NCI-H1436 treated with DMSO at 0.1 percent for 48 hours (cell line): ENCODE data around the gene ZNF423.
A peak's percentile ranks its signal among the peaks of the same experiment; 100 is the strongest.
"Not testable (repeated sequence)": the region's sequence is repeated elsewhere in the genome, so short reads cannot be mapped to it uniquely, and the experiment has no call there.

Source experiments
- DNase-seq: peaks from one replicate; lab custom pipeline; 2025; lab: John Stamatoyannopoulos, UW

Gene ZNF423

GRCh38 chr16:49510141-49510540 is 345.8 kb downstream of the ZNF423 start:
- no peak for DNase-seq

DNA sequence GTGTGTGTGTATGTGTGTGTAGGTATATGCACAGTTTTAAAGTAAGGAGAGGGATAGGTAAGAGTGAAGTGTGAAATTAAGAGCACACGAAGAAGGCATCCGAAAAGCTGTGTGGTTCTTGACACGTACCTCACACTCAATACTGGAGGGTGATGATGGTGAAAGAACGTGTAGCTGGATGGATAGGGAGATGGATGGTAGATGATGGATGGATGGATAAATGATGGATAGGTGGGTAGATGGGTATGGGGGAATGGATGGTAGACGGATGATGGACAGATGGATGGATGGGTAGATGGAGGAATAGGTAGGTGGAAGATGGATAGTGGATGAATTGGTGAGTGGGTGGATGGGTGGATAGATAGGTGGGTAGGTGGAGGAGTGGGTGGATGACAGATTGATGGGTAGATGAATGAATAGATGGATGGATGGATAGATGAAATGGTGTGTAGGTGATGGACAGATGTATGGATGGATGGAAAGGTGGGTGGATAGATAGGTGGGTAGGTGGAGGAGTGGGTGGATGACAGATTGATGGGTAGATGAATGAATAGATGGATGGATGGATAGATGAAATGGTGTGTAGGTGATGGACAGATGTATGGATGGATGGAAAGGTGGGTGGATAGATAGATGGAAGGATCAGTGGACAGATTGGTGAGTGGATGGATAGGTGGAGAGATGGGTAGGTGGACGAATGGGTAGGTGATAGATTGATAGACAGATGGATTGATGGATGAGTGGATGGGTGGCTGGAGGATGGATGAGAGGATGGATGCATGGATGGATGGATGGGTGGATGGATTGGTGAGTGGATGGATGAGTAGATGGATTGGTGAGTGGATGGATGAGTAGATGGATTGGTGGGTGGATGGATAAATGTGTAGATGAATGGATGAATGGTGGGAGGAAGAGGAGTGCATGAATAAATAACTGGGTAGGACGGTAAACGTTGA is 349.6 kb downstream of the ZNF423 start:
- not testable (repeated sequence) for DNase-seq

DNA sequence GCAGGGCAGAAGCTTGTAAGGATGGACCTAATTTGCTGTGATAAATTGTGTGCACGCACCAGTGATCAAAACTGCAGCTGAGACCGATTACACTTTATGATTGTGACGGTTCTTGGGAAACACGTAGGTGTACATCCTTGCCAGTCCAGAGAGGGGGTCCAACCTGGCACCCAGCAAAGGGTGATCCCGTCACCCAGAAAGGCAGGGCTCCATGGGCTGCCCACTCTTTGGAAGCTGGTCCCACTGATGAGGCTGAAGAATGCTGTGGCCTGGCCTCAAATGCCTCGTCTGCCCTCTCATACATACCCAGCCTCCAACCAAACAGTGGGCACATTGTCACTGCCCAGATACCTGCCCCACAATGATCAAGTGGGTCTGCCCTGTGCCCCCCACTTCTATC is 350.4 kb downstream of the ZNF423 start:
- DNase-seq, result no peak

DNA sequence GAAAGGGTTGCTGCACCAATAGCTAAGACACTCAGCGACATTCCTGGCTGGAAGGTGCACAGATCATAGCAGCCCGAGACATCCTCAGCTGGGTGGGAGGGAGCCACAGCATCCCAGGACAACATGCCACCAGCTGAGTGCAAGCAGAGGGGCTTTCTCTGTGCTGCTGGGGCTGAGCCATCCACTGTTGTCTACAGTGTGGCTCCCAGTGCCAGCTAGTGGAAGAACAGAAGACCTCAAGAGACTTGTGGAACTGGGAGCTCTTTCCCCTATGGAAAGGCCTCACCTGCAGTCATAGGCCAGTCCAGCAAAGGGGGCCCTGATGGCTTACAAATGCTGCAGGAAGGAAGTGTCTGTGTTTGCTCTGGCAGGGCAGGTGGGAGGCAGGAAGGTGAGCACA is 351.3 kb downstream of the ZNF423 start:
- no peak for DNase-seq

DNA sequence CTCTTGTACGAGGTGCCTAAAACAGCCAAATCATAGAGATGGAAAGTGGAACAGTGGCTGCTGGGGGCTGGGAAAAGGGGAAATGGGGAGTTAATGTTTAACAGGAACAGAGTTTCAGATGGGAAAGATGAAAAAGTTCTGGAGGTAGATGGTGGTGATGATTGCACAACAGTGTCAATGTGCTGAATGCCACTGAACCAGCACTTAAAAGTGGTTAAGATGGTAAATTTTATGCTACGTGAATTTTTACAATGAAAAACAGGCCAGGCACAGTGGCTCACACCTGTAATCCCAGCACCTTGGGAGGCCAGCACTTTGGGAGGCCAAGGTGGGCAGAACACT is 351.9 kb downstream of the ZNF423 start:
- DNase-seq, result no peak

DNA sequence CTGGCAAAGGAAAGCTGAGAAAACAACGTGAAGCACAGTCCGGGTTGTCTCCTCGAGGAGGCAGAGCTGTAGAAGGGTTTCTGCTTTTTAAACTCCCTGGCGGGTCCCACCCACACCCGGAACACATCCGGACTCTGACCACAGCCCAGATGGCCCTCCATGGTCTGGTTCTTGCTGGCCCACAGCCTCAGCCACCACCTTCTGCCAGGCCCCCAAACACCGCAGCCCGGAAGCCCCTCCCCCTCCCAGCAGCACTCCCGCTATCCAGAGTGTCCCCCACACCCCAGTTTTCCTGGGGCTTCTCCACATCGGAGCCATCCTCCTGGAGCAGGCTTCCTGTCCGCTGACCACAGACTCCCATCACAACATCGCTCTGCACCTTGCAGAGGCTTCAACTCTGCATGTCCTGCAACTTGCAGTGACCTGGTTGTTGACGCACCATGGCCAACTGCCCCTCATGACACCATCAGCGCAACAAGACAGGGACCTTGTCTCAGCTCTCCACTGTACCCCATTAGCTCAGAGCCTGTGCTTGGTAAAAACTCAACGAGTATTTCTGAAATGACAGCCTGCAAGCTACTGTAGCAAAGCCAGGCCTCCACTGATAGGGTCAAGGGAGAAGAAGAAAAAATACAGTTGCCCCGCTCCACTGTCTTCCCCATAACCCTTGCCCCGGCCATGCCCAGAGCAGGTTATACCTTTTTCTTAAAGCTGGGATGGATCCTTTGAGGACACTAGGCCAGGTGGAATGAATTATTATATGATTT is 352.5 kb downstream of the ZNF423 start:
- no peak for DNase-seq

DNA sequence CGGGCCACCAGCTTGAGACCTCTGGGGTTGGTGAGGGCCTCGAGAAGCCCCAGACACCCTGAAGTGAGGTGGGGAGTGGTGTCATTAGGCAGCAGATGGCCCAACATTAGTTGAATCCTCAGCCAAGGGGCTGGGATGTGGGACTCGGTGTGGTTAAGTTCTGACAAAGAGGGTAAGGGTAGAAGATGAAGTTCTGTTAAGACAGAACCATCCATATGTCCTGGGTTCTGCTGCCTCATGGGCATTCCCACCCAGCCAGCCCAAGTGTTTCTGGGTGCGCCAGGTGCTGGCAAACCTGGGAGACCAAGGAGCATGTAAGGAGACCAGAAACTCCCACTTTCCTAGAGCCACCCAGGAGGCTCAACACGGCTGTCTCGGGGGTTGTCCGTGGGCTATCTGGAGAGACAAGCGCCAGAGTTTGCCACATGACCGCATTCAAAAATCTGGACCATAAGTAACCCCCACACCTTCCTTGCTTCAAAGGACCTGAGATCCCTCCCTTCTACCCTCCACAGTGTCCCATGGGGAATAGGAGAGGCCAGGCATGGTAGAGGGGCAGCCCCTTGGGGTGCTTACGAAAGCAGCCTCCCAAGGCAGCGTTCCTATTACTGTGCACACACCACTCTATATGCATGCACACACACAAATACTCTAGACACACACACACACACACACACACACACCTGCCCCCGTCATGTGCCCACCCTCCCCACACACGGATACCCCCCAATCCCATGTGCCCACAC is 353.6 kb downstream of the ZNF423 start:
- no peak for DNase-seq

DNA sequence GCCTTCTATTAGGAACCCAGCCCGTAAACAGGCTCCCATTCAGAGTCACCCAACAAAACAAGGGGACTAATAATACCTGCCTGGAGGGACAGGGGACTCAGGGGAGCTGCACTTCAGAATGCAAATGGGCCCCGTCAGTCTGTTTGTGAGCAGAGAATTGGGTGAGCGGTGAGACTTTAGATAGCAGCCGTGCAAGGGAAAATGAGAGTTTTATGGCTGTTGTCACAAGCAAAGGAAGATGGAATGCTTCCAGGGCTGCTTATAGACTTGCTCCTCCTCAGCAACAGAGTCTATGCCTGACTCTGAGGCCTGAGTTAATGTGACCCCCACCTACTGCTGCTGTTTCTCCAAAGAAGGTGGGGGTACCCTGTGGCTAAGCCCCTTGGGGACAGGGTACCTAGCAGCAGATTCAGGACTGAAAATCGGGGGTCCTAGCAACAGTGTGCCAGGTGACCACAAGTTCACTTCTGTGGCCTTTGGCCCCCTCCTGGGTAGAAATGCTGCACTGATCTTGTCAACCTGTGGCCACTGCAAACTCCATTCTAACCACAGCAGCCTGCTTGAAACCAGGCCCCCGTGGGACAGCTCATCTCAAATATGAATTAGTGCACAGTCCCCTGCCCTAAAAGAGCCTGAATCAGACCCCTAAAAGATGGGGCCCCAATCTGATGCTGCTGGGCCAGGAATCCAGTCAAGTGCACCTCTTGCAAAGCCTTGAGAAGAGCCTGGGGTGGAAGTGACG is 355.9 kb downstream of the ZNF423 start:
- peak; percentile 44 for DNase-seq

- no peak for DNase-seq
Measured at GRCh38 chr16:49499414-49499785, 356.5 kb downstream of the ZNF423 start.

DNA sequence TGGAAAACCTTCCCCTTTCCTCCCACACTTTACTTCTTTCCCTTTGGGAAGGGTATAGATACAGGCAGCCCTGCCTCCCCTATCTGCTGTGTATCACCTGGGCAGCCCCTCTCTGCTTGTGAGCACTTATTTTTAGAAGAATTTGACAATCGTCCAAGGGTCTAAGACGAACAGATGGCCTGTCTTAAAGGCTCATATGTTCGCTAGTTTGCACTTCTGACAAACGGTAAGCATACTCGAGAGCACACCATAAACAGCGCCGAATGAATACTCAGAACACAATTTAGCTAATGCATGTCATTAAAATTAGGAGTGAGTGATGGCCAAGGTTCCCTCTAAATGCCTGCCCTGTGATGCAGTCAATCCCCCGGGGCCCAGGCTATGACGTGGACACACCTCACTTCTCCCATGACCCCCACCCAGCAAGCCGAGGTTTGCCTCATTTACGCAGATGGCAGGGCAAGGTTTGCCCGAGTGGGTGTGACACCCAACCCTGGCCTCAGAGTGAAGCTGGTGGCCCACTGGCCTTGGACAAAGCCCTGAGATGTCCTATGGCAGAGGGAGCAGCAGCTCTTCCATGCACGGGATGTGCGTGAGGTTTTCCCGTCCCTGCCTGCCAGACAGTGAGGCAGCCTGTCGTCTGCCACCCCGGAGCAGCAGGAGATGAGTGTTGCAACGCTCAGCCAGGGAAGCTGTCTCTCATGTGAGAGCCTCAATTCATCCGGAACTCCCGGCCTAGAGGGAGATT is 357.1 kb downstream of the ZNF423 start:
- DNase-seq, result peak; percentile 53

GRCh38 chr16:49498264-49498663 is 357.6 kb downstream of the ZNF423 start:
- no peak for DNase-seq

GRCh38 chr16:49497466-49497865 is 358.4 kb downstream of the ZNF423 start:
- DNase-seq, result no peak

DNA sequence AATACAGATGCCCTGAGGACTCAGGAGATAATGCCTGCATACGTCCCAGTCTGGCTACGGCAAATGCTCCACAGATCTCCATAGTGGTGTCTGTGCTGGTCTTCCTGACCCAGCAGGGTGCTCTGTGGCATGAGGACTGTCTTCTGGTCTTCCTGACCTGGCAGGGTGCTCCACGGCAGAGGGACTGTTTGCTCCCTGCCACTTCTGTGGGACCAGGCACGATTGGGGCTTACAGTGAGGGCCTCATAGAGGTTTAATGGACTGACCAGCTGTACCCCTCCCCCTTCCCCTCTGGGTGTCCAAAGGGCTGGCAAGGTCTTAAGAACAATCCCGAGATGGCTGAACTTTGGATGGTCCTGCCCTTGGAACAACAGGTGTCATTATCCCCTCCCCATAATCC is 359.3 kb downstream of the ZNF423 start:
- DNase-seq, result no peak

DNA sequence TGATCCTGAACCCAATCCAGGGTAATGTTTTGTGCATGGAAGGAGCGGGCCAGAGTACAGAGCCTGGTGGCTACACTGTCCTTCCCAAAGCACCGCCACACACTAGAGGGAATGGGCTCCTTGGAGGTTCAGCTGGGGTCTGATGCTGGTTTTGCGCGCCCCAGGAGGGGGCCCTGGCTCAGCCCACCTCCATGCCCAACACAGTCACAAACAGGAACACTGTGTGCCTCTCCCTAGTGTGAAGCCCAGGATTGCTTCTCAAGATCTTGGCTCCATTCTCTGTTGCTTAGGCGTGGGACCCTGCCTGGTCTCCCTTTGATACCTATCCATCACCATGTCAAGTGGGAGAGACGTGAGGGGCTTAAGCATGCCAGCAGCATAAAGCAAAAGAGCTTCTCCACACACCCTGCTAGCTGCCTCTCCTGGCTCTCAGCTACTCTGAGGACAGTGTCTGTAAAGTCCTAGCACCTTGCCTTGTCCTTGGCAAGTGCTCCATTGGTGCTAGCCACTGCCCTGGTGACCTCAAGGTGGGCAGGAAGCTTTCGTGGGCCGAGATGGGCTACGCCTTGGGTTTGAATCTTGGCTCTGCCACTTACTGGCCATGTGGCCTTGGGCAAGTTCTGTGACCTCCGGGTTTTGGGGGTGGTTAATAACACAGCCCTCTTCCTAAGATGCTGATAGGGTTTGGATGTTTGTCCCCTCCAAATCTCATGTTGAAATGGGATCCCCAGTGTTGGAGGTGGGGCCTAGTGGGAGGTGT is 360.1 kb downstream of the ZNF423 start:
- no peak for DNase-seq

DNA sequence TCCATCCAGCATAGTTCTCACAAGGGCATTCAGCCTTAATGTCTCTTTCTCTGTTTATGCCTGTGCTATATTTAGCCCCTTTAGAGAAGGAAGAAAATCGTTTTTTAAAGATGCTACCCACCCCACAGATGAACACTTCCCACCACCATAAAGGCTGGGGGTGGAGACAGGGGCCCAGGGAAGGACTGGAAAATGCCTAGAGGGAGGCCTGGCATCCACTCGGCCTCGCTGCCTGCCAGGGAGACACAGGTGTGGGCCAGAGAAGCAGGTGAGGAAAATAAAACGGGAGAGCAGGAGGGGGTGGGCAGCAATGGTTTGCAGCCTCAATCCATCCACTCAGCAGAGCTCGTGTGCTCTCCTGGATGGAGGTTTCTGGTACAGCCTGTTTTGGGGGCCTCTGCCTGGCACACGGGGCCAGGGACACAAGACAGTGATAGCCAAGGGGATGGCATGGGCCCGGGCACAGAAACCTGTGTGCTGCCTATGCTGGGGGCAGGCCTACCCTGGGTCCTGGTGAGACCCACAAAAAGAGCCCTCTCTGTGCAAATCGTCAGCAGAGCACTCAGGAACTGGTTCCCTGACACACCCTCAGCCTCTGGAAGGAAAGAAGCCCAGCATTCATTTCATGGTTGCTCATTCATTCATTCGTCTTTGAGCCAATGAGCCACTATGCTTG is 360.9 kb downstream of the ZNF423 start:
- DNase-seq, result no peak

GRCh38 chr16:49494474-49494873 is 361.4 kb downstream of the ZNF423 start:
- no peak for DNase-seq

GRCh38 chr16:49493836-49494235 is 362.1 kb downstream of the ZNF423 start:
- DNase-seq, result no peak

DNA sequence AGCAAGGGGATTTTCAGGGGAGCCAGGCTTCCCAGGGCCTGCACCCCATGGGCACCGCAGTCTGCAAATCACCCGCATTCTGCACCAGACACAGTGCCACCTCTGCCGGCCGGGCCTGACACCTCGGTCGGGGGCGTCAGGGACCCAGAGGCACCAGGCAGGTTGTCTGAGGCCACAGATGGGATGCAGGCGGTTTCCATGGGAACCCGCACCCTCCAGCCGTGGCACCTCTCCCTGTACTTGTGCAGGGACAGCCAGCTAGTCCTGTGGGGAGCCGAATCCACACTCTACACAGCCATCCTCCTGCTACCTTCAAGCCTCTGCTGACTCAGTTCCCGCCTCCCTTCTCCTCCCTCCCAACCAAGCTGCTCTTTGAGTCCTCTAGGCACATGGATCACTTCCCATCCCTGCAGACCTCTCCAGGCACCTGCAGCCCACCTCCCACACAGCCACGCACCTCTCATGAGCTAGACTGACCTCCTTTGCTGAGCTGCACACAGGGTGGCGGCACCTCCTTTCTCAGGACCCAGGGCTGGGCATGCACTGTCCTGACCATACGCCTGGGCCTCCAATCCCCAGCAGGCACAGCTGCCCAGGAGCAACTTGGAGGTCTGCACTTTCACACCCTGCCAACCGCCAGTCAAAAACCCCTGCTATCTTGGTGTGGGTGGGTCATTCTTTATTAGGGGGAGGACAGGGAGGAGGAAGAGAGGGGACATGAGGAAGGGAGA is 362.9 kb downstream of the ZNF423 start:
- DNase-seq, result no peak
